K562 (cell line): ENCODE data around the gene ZNF556. TPM values are rescaled to one million over a fixed set of nuclear protein-coding genes. Genes with fewer than 3 reads are reported as not detected.

Experiments
- ATAC-seq: fragments of 200-7000 bp; cut with Tn5 transposase; 3 replicates; pipeline ENCODE4 v1.9.1; 2020; ENCODE audit warnings: moderate library complexity
- BruUV-seq: library from RNA; stranded (reverse); fragments of 400-500 nt; replicated peaks from 2 replicates; lab custom pipeline; 2021; lab: Mats Ljungman, UMichigan
- CTCF ChIA-PET: fragments of 300-600 bp; formaldehyde crosslinking; extraction: SDS; loops from one replicate; lab custom pipeline; 2021; ENCODE audit warnings: low intra/inter-chr PET ratio; lab: Yijun Ruan, JAX
- POLR2A ChIA-PET: fragments of 300-600, 350-650 bp; sonication (Branson Sonifier 250); formaldehyde crosslinking; extraction: SDS; loops from one replicate; lab custom pipeline; 2021; ENCODE audit warnings: antibody characterized with exemption, inconsistent platforms; lab: Yijun Ruan, JAX
- DNase-seq, 4 experiments: peaks; one replicate each; pipeline versions ENCODE4 v3.0.0 to v3.0.0-alpha.2; 2011 to 2018; ENCODE audit warnings: low spot score in 3 of 4, mixed read lengths in 3 of 4; ENCODE audit errors: extremely low read depth in 1 of 4
- FAIRE-seq: peaks from 2 replicates; lab custom pipeline; 2011; peaks lifted over from hg19 to GRCh38; lab: Jason Lieb, UNC
- H2AFZ ChIP-seq: 2 replicates; pipeline ENCODE4 v1.6.0; 2011; ENCODE audit warnings: low read depth, low read length, control low read depth, inconsistent platforms
- H3K27ac ChIP-seq: fragments of 200-600 bp; 3 replicates; pipeline ENCODE4 v1.8.0; 2011; ENCODE audit warnings: low read depth, mild to moderate bottlenecking, control low read depth, inconsistent platforms, low read length, moderate library complexity, mixed read lengths; ENCODE audit errors: extremely low read depth
- H3K27me3 ChIP-seq, 2 experiments: fragments of 300-600 bp in 1 of 2; 2 replicates in 1 of 2; 3 replicates in 1 of 2; pipeline versions ENCODE4 v1.6.0 to v1.8.0; 2011; ENCODE audit warnings: inconsistent platforms in 2 of 2, low read length in 2 of 2, mild to moderate bottlenecking in 1 of 2, mixed read lengths in 1 of 2, moderate library complexity in 1 of 2; ENCODE audit not compliant: control insufficient read depth in 2 of 2, insufficient read depth in 2 of 2
- H3K36me3 ChIP-seq: fragments of 300-600 bp; 3 replicates; pipeline ENCODE4 v1.8.0; 2011; ENCODE audit warnings: mild to moderate bottlenecking, low read length, inconsistent platforms; ENCODE audit not compliant: control insufficient read depth, insufficient read depth
- H3K4me1 ChIP-seq, 2 experiments: fragments of 200-600 bp in 1 of 2; replicated peaks in 1 of 2; 2 replicates in 1 of 2; 3 replicates in 1 of 2; pipeline versions ENCODE4 v1.5.1 to v1.8.0; 2011; ENCODE audit warnings: inconsistent platforms in 2 of 2, low read length in 2 of 2, mild to moderate bottlenecking in 1 of 2, mixed read lengths in 1 of 2, moderate library complexity in 1 of 2; ENCODE audit not compliant: control insufficient read depth in 2 of 2, insufficient read depth in 2 of 2
- H3K4me2 ChIP-seq: 2 replicates; pipeline ENCODE4 v1.6.1; 2011; ENCODE audit warnings: low read length, control low read depth, inconsistent platforms, mixed read lengths; ENCODE audit not compliant: insufficient read depth
- H3K4me3 ChIP-seq: fragments of 200-600 bp; sonication (generic), shearing (Covaris generic); 2 replicates; pipeline ENCODE4 v1.5.1; 2016; ENCODE audit warnings: control low read depth, inconsistent platforms
- H3K79me2 ChIP-seq: fragments of 200-600 bp; 3 replicates; pipeline ENCODE4 v1.8.0; 2011; ENCODE audit warnings: low read length, inconsistent platforms; ENCODE audit not compliant: control insufficient read depth, insufficient read depth
- H3K9ac ChIP-seq, 2 experiments: 2 replicates each; pipeline versions ENCODE4 v1.6.0 to v1.6.1; 2011; ENCODE audit warnings: low read depth in 2 of 2, low read length in 2 of 2, control low read depth in 1 of 2, inconsistent platforms in 1 of 2, mild to moderate bottlenecking in 1 of 2, mixed read lengths in 1 of 2; ENCODE audit not compliant: insufficient read depth in 1 of 2
- H3K9me1 ChIP-seq: one replicate; pipeline ENCODE4 v1.6.0; 2011; ENCODE audit warnings: inconsistent platforms, mild to moderate bottlenecking, low read length, moderate library complexity; ENCODE audit not compliant: control insufficient read depth, insufficient read depth
- H3K9me3 ChIP-seq: replicated peaks from 2 replicates; pipeline ENCODE4 v1.5.1; 2011; ENCODE audit warnings: low read depth, low read length, inconsistent platforms; ENCODE audit not compliant: control insufficient read depth, insufficient read depth
- H4K20me1 ChIP-seq: replicated peaks from 2 replicates; pipeline ENCODE4 v1.6.1; 2011; ENCODE audit warnings: low read length, inconsistent platforms, mixed read lengths; ENCODE audit not compliant: control insufficient read depth, insufficient read depth
- BHLHE40 ChIP-seq: IDR thresholded peaks from 2 replicates; pipeline ENCODE4 v1.6.1; 2011; ENCODE audit warnings: low read length, improper control_type of control experiment
- CBFA2T3 ChIP-seq: fragments of 450-650 bp; IDR thresholded peaks from 2 replicates; pipeline ENCODE4 v1.6.1; 2017
- CC2D1A ChIP-seq: fragments of 450-650 bp; IDR thresholded peaks from 2 replicates; pipeline ENCODE4 v1.6.1; 2017; ENCODE audit warnings: mild to moderate bottlenecking
- FOXJ2 ChIP-seq: fragments of 200-800 bp; sonication (Bioruptor generic); IDR thresholded peaks from 2 replicates; pipeline ENCODE4 v1.6.1; 2016; ENCODE audit warnings: missing genetic modification characterization, missing compliant biosample characterization
- HIVEP1 ChIP-seq: fragments of 250-450 bp; sonication (Bioruptor Pico); IDR thresholded peaks from 2 replicates; pipeline ENCODE4 v1.4.0; 2020; ENCODE audit warnings: mild to moderate bottlenecking
- MAX ChIP-seq: sonication (generic); formaldehyde crosslinking; IDR thresholded peaks from 2 replicates; pipeline ENCODE4 v1.9.0; 2022; ENCODE audit warnings: mild to moderate bottlenecking, missing genetic modification reagents
- MBD1 ChIP-seq: fragments of 250-450 bp; sonication (Bioruptor Pico); IDR thresholded peaks from 2 replicates; pipeline ENCODE4 v1.8.0; 2022; ENCODE audit warnings: inconsistent platforms
- NBN ChIP-seq: fragments of 450-650 bp; IDR thresholded peaks from 2 replicates; pipeline ENCODE4 v1.6.1; 2016; ENCODE audit warnings: low read depth, mild to moderate bottlenecking
- NFE2 ChIP-seq: IDR thresholded peaks from 2 replicates; pipeline ENCODE4 v1.6.1; 2014; ENCODE audit warnings: antibody characterized with exemption, low read depth
- NR1H2 ChIP-seq: sonication (generic); formaldehyde crosslinking; IDR thresholded peaks from 2 replicates; pipeline ENCODE4 v1.4.0; 2020; ENCODE audit warnings: mild to moderate bottlenecking, missing genetic modification reagents
- PKNOX1 ChIP-seq: fragments of 450-650 bp; IDR thresholded peaks from 2 replicates; pipeline ENCODE4 v1.6.1; 2016
- XRCC3 ChIP-seq: fragments of 450-650 bp; IDR thresholded peaks from 2 replicates; pipeline ENCODE4 v1.6.1; 2017; ENCODE audit warnings: mild to moderate bottlenecking, moderate library complexity
- ZFP1 ChIP-seq: fragments of 450-650 bp; formaldehyde crosslinking; IDR thresholded peaks from 2 replicates; pipeline ENCODE4 v1.4.0; 2020; ENCODE audit warnings: mild to moderate bottlenecking, mixed read lengths
- ZNF121 ChIP-seq: sonication (generic); formaldehyde crosslinking; conservative IDR thresholded peaks from 2 replicates; pipeline ENCODE4 v1.8.0; 2022; ENCODE audit warnings: missing genetic modification reagents
- ZNF134 ChIP-seq: fragments of 250-450 bp; sonication (Bioruptor Pico); conservative IDR thresholded peaks from 2 replicates; pipeline ENCODE4 v1.4.0; 2020
- ZNF277 ChIP-seq: fragments of 250-450 bp; sonication (Bioruptor Pico); IDR thresholded peaks from 2 replicates; pipeline ENCODE4 v1.8.0; 2022; ENCODE audit warnings: inconsistent platforms, mild to moderate bottlenecking, moderate library complexity, borderline replicate concordance
- WGBS: fragments of 100-300 bp; shearing (Covaris generic); methylation state at CpG from one replicate; pipeline ENCODE4 v1.1.6; 2016; ENCODE audit warnings: low coverage, mixed read lengths; ENCODE audit not compliant: insufficient coverage; ENCODE audit errors: missing lambda C conversion rate; 5-methylcytosine and 5-hydroxymethylcytosine counted together
- in situ Hi-C: fragments of 300-500 bp; cut with MboI; formaldehyde crosslinking; loops from 4 replicates; pipeline ENCODE4 v1.15.0; 2018; ENCODE audit warnings: inconsistent platforms, mixed read lengths
- intact Hi-C: fragments of 100-400 bp; cut with micrococcal nuclease; formaldehyde crosslinking; loops from 2 replicates; pipeline ENCODE4 v1.14.2; 2022
- polyA plus RNA-seq, 8 experiments: library from polyadenylated mRNA; depleted of rRNA in 4 of 8; stranded (reverse) in 5 of 8; unstranded in 3 of 8; fragments of >200 nt; fragmentation: Nextera tagmentation in 2 of 8; fragmentation: Illumina TruSeq in 1 of 8; extraction: Ambion mirVana in 2 of 8; extraction: Trizol in 1 of 8; gene quantifications; 2 replicates each; pipeline versions ENCODE4 v1.2.1 to v1.2.3, GENCODE V29; 2011 to 2014; ENCODE audit warnings: inconsistent platforms in 1 of 8, missing spikeins in 1 of 8
- total RNA-seq, 7 experiments: library from RNA; depleted of rRNA in 6 of 7; stranded (reverse); fragments of >200 nt in 6 of 7; fragmentation: Illumina TruSeq in 2 of 7; extraction: Trizol in 2 of 7; gene quantifications; 2 replicates each; pipeline versions ENCODE4 v1.2.1 to v1.2.3, GENCODE V29; 2011 to 2021; ENCODE audit warnings: low replicate concordance in 1 of 7

ZNF556 gene
- total and polyA plus RNA-seq, 9 of the 15 experiments (the other 6 are each of a cell fraction or from before 2014, with no cell fraction given), result 0.01 to 0.36 (median 0.10) TPM; not detected in 1

GRCh38 chr19:2846180-2846894, 20.8 kb upstream of the ZNF556 start (continued):
- TF ChIP-seq NFE2 (no peak), ZNF121 (no peak)
- TF ChIP-seq, all 486 proteins: peak for 0

- DNase-seq (no peak), FAIRE-seq (peak; percentile 32), ATAC-seq (no peak)
- no peak overlapping the region for H3K9ac ChIP-seq
- no peaks in the 10 kb centered on the region for H3K9me1 ChIP-seq
- peaks cover 22% of the 10 kb centered on the region for H3K36me3 ChIP-seq
- H3K27me3 ChIP-seq, result no peaks in the 10 kb centered on the region
- intact Hi-C loops (no loop called here), in situ Hi-C loops (no loop called here)
- H3K4me1 ChIP-seq, result peaks cover 0 to 3% of the 10 kb centered on the region in 2 experiments; a peak in 1 of 5 replicates
- H4K20me1 ChIP-seq, result no peaks in the 10 kb centered on the region
- H3K79me2 ChIP-seq, result peaks cover under 1% of the 10 kb centered on the region; the same call in 1 of the 3 replicates
- ChIA-PET POLR2A (no interaction called here), CTCF (no interaction called here)
- no peak overlapping the region for H3K4me3 ChIP-seq
- peaks cover 12% of the 10 kb centered on the region for H3K9me3 ChIP-seq
- H2AFZ ChIP-seq, result no peak overlapping the region
- no TSS peak for BruUV-seq
- no peak overlapping the region for H3K4me2 ChIP-seq
- WGBS, result 69% methylated on average over 3 of the region's 3 CpGs
- H3K27ac ChIP-seq, result no peak overlapping the region
- TF ChIP-seq NFE2, result no peak
- TF ChIP-seq MBD1 (CRISPR knock-in tag), result no peak
- TF ChIP-seq FOXJ2 (tag), result no peak
- TF ChIP-seq ZNF134 (CRISPR knock-in tag), result no peak
- TF ChIP-seq NBN, result no peak
- TF ChIP-seq ZNF277, result no peak
- TF ChIP-seq CC2D1A, result no peak
- TF ChIP-seq NR1H2 (CRISPR knock-in tag), result no peak
- no peak for TF ChIP-seq PKNOX1
- no peak for TF ChIP-seq ZFP1
- TF ChIP-seq CBFA2T3, result no peak
- no peak for TF ChIP-seq MAX (CRISPR knock-in tag)
- TF ChIP-seq HIVEP1 (CRISPR knock-in tag), result no peak
- no peak for TF ChIP-seq XRCC3
- TF ChIP-seq BHLHE40, result no peak
Observed at GRCh38 chr19:2847507-2847906, 19.6 kb upstream of the ZNF556 start.
